Hematopoietic multipotent progenitor cell treated with erythropoietin and hydrocortisone succinate and interleukin-3 and kit ligand, for 6 days (in vitro differentiated cells): Measurements from ENCODE around the gene NNAT.
"Not testable (repeated sequence)": the region's sequence is repeated elsewhere in the genome, so short reads cannot be mapped to it uniquely, and the experiment has no call there.

Experiments
- DNase-seq: peaks from one replicate; pipeline ENCODE4 v3.0.0-alpha.2; 2015

Gene NNAT, protein sequence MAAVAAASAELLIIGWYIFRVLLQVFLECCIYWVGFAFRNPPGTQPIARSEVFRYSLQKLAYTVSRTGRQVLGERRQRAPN

DNA sequence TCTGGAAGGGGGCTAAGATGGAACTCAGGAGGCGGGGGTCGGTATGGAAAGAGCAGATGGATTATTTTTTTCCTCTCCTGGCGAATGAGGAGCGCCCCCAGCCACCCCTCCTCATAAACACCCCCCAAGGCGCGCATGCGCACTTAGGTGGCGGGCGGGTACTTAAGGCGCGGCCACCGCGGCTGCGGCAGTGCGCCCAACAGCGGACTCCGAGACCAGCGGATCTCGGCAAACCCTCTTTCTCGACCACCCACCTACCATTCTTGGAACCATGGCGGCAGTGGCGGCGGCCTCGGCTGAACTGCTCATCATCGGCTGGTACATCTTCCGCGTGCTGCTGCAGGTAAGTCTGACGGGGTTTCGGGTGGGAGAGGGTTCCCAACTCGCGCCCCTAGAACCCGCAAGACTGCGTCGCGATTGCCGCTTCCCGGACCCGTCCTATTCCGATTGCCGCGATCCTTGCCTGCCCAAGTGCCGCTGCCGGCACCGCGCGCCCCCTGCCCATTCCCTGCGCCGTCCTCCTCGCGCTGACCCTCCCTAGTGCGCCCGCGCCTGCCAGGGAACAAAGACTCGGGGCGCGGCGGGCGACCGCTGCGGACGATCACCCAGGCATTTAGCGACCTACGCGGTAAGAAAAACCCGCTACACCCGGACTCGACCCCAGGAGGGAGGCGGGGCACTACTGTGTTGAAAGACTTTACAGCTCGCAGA is at the start of gene NNAT:
TSS of gene NNAT (plus strand) at position 190 of the 711 bp plus-strand sequence. CDS start at position 272, 82 bp downstream.
- DNase-seq = no peak

DNA sequence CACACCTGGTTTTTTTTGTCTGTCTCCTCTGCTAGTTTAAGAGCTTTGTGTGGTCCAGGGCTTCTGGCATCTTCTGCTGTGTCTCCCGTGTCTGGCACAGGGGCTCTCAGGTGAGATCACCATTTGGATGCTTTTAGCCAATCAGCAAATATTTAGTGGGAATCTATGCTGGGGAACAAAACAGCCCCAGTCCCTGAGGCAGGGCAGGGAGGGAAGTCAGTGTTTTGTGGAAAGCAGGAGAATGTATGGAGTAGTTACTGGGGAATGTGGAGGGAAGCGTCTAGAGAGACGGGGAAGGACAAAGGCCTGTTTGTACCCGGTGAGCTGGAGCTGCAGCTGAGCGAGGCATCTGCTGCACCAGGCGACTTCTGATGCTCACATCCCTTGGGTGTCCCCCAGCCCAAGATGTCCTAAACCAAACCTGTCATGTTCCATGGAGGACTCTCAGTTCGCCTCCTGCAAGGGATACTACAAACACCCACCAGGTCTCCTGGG is 49.3 kb upstream of the NNAT start:
- DNase-seq = no peak

DNA sequence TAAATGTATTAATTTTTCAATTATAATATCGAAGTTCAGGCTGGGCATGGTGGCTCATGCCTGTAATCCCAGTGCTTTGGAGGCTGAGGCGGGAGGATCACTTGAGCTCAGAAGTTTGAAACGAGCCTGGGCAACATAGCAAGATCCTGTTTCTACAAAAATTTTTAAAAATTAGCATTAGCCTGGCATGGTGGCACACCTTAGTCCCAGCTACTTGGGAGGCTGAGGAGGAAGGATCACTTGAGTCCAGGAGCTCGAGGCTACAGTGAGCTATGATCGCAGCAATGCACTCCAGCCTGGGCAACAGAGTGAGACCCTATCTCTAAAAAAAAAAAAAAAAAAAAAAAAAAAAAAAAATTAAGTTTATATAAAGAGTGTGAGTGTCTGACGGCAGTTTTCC is 48.6 kb upstream of the NNAT start:
- DNase-seq = not testable (repeated sequence)

DNA sequence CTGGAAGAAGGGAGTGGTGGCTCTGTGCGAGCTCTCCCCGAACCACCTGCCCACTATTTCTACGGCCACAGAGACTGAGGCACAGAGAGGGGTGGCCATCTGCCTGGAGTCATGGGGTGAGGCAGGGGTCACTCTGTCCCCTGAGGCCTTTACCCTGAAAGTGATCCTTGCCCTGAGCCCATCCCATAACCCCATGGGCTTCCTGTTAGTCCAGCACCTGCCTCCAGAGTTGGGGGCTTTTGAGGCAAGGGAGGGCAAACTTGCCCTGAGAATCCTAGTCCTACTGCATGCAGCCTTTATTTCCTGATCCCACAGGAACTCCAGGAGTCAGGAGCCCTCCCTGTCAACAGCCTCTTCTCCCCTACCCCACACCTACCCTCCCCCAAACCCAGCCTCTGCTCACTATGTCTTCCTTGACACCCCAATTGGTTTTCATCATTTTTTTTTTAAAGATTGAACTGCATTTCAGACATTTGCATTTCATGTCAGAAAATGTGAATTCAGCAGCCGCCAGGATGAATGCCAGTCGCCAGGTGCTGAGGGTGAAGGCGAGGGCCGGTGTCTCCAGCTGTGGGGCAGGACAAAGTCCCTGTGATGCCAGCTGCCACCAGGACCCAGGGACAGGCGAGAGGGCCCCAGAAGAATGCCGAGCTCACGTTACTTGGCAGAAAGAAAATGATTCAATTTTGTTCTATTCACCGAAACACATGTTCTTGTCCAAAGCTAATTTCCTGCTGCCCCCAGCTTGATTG is 47.6 kb upstream of the NNAT start:
- DNase-seq = no peak

DNA sequence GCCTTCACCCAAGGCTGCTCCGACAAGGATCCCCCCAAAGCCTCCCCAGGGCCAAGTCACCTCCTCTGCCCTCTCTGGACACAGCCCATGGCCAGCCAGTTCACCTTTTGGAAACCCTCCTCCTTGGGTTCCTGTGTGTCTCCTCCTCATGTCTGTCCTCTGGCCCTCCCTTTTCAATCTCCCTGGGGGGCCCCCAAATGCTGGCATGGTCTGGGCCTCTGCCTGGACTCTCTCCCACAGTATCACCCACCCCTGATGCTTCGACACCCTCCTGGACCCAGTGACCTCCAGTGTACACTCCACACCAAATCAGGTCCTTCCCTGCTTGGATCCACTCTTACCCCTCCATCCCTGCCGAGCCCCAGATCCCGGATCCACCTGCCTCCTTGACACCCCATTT is 46.7 kb upstream of the NNAT start:
- DNase-seq = no peak

DNA sequence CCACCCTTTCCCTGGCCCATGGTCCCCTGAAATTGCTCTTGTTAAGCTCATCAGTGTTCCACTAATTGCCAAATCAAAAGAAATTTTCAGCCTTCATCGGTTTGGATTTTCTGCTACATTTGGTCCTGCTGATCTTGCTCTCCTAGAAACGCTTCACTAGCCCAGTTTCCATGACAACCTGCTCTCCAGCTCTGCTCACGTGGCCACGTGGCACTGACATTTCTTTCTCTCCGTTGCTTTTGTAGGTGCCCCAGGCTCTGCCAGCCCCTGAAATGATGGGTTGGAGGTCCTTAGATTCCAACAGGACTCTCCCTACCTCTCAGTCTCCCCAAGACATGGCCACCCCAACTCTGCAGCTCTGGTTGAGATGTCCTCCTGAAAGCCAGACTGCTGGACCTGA is 45.8 kb upstream of the NNAT start:
- DNase-seq = no peak

DNA sequence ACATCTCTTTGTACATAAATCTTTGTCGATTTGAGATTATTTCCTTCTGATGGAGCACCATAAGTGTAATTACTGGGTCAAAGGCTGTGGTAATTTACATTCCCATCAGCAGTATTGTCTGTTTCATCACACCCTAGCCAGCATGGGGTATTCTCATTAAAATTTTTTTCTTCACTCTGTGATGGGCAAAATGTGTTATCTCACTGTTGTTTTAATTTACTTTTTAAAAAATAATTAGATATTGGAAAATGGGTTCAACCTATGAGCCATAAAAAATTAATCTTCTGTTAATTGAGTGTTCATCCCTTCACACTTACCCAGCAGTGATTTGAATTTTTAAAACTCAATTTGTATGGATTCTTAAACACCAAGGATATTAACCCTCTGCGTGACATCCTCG is 44.0 kb upstream of the NNAT start:
- DNase-seq = no peak

DNA sequence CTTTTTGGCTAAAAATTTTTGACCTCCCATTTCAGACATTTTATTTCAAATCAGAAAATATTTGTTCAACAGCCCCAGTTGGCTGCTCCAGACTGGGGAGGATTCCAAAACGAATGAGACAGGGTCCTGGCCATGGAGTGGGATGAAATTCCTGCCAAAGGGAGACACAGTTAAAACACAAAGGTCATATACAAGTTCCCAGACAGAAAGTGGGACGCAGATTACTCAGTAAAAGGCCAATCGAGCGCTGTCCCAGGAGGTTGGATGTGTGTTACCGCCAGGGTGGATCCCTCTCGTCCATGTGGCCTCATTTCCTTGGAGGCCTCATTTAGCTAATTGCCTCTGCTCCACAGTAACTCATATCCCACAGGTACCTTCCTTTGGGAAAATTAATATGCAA is 41.8 kb upstream of the NNAT start:
- DNase-seq = no peak

DNA sequence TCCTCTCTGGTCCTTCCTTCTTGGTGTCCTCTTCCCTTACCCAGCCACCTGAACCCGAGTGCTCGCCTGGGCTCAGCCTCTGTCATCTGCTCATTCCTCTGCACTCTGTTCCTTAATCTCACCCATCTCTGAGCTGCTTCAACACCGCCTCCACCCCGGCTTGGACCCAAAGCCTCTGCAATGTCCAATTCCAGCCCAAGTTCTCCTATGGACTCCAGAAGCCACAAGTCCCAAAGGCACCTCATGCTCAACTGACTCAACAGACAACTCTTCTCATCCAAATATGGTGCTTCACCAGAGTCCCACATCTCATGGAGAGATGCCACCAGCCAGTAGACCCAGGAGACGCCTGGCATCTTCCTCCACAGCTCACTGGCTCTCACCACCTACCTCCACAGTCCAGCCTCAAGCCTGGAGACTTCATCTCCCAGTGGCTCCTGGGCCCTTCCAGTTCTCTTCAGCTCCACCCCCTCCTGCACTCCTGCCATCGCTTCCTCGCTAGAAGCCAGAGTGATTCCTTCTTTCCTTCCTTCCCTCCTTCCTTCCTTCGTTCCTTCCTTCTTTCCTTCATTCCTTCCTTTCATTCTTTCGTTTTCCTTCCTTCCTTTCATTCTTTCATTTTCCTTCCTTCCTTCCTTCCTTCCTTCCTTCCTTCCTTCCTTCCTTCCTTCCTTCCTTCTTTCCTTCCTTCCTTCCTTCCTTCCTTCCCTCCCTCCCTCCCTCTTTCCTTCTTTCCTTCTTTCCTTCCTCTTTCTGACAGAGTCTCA is 40.9 kb upstream of the NNAT start:
- no peak for DNase-seq

DNA sequence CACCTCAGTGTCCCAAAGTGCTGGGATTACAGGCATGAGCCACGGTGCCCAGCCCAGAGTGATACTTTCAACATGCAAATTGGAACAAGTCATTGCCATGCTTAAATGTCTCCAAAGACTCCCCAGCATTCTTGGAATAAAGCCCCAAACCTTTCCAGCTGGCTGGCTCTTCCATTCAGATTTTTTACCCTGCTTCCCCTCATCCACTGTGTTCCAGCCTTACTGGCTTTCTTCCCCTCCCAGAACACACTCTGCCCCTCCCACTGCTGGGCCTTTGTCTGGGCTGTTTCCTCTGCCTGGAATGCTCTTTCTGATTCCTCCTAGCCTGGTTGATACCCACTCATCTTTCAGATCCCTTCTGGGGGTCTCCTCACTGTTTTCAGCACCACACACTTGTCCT is 40.1 kb upstream of the NNAT start:
- no peak for DNase-seq

DNA sequence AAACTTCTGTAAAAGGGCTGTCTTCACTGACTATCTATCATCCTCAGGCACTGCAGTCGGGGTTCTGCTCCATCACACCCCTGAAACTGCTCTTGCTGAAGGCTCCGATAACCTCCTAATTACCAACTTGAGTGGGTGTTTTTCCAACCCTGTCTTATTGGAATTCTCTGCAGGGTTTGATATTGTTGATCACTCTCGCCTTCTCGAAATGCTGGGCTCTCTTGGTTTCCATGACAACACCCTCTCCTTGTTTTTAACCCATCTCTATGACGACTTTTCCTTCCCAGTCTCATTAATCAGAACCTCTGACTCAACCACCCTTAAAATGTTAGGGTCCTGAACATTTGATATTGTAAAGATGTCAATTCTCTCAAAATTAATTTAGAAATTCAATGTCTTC is 39.4 kb upstream of the NNAT start:
- DNase-seq = no peak

DNA sequence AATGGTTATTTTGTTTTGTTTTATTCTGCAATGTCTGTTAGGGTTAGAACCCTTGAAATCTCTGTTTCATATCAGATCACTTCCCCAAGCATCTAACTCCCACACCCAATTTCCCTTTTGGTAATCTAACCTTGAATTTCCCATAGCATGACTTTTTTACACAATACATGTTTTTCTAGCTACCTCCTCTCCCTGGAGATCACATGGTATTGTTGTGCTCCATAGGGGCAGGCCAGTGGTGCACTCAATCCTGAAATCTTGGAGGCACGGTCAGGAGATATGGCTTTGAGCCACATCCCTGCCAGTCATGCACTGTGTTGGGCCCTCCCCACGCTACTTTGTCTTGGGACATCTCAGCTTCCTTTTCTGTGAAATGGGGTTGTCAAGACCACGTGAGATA is 36.7 kb upstream of the NNAT start:
- no peak for DNase-seq

DNA sequence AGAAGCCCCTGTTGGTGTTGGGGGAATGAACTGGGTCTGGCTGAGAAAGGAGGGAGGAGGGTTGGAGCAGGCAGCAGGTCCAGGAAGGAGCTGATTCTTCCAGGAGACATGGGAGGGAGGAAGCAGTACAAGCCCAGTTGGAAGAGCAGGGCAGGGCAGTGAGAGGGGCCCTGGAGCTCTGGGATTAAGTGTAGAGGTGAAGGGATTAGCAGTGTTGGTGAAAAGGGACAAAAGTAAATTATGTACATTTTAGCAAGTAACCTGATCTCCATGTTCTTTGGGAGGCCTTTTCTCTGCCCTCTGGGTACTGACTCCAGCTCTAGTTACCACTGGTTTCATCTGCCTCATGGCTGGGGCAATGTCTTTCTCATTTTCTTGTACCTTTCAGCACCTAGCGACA is 34.8 kb upstream of the NNAT start:
- DNase-seq = not testable (repeated sequence)

DNA sequence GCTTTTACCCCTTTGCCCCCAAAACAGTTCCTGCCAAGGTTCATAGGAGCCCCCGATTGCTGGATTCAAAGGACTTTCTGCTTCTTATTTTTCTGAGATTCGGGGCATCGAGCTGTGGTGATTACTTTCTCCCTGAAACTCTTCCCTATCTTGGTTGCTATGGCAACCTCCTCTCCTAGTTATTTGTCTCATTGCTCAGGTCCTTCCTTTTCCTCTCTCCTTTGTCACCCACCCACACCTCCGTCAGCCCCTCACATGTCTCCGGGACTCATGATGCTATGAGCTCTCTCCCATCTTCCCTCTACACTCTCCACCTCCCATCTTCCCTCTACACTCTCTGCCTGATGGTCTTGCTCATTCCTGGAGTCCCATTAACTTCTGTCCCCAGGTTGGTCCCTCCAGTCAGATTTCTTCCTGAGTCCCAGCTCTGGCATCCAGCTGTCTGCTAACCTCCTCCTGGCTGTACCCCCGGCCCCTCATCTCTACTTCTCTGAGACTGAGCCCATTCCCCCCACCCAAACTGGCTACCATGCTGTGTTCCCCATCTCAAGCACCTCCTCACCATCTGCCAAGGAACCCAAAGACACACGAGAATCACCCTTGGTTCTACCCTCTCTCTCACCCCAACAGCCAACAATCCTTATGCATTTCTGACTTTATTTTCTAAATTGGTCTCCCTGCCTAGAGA is 30.2 kb upstream of the NNAT start:
- DNase-seq = no peak

DNA sequence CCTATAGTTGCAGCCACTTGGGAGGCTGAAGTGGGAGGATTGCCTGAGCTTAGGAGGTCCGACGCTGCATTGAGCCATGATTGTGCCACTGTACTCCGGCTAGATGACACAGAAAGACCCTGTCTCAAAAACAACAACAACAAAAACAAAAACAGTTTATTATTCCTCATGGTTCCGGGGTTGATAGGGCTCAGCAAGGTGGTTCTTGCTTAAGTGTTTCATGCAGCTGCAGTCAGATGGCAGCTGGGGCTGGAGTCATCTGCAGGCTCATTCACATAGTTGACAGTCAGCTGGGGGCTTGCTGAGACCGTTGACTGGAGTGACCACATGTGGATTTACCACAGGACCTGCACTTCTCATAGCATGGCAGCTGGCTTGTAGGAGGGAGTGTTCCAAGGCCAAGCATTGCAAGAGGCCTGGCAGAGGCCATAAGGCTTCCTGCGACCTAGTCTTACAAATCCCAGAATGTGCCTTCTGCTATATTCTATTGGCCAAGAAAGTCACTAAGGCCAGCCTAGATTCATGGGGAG is 28.9 kb upstream of the NNAT start:
- DNase-seq = no peak

DNA sequence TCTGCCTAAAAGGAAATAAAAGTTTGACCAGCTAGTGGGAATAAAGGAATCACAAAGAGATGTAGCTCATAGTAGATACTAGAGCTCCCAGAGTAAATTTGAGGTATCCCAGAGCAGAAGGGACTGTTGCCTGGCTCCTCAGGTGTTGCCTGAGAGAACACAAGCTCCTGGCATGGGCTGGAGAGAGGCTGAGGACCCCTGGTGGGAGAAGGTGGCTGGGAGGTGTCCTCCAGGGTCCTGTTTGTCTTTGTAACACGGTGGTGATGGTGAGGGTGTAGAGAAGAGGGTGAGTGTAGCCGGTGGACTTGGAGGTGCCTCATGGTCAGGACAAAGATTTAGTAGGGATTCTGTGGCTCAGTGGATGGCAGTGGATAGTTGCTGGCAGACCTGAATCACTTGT is 28.1 kb upstream of the NNAT start:
- no peak for DNase-seq

DNA sequence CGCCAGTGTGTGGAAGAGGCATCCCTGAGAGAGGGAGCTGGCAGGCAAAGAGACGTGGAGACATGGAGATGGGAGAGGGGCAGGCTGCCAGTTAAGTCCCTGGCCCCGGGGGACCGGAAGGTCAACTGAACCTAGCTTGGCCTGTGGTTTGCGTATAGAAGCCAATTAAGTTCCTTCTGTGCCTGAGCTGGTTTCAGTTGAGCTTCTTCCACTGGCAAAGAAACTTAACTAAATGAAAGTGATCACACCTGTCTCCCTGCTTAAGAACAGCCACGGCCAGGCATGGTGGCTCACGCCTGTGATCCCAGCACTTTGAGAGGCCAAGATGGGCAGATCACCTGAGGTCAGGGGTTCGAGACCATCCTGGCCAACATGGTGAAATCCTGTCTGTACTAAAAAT is 26.7 kb upstream of the NNAT start:
- no peak for DNase-seq

DNA sequence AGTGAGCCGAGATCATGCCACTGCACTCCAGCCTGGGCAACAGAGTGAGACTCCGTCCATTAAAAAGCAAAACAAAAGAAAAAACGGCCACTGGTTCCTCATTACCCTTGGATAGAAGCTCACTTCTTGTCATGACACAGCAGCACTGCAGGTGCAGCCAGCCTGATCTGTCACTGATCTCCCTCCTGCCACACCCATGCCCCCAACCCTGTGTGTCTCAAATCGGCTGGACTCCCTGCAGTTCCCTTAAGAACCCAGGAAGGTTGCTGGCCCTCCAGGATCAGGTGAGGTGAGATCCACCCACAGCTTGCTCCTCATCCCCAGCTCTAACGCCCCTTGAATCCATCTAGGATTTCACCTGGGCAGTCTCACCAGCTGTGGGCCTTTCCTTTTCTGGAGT is 26.3 kb upstream of the NNAT start:
- DNase-seq = no peak

DNA sequence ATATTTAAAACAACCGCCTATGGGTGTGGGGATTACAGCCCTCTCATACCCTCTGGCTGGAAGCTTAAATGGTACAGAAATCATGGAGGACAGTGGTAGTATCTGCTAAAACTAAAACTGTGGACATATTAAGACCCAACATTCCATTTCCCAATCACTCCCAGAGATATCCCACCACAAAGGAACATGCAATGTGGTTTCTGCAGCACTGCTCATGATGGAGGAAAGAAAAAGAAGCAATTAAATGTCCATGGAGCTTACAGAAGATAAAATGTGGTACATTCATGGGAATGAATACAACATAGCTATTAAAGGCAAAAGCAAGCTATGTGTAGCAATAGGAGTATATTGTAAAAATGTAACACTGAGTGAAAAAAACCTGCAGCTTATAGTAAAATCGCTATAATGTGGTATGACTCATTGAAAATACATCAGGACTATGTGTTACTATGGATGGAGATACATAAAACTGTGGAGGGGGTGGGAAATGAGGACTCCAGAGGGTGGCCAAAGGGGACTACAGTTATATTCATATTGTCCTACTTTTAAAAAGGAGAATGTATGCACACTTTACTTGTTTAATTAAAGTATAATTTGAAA is 22.9 kb upstream of the NNAT start:
- DNase-seq = no peak

DNA sequence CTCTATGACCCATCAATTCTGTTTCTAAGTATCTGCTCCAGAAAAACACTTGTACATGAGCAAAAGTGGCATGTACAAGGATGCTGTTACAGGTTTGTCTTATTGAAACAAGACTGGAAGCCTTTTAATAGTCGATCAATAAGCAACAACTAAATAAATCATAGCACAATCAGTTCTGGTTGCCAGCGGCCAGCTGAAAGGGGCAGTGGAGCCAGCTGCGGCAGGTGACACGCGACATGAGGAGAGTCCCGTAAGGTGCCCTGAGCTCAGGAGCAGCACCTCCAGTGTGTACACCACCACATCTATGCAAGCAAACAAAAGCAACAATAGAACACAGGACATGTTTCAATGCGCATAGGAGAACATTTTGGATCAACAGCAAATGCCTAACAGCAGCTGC is 20.7 kb upstream of the NNAT start:
- DNase-seq = no peak

DNA sequence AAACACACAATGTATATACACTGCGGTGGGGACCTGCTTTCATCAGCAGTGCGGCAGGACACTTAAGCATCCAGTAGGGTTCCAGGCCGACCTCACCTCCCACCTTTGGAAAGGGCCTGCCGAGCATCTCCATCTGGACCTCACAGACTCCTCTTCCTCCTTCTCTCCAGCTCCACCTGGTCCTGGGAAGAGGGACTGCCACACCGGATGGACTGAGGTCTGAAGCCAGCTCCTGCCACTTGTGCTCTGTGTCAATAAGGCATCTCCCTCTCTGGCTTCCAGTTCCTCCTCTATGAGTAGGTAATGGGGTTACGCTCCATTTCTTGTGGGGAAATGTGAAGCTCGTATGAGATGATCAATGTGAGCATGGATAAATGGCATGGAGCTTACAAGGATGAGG is 19.1 kb upstream of the NNAT start:
- DNase-seq = no peak

DNA sequence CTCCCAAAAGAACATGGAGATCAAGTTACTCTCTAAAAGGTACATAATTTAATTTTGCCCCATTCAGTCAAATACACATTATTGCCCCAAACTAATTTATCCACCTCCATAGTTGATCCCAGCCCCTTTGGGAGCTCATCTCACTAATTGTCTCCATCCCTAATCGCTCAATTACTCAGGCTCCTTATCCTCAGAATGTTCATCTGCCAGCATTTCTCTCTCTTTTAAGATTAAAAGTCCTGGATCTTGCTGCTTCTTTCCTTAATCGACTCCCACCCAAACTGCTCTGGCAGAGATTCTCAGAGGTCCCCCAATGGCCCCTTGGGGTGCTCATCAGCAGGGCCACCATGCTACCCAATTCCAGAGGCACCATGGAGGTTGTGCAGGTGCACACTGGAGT is 18.4 kb upstream of the NNAT start:
- DNase-seq = no peak
